ENCODE results near the gene DNAH11.

DNA sequence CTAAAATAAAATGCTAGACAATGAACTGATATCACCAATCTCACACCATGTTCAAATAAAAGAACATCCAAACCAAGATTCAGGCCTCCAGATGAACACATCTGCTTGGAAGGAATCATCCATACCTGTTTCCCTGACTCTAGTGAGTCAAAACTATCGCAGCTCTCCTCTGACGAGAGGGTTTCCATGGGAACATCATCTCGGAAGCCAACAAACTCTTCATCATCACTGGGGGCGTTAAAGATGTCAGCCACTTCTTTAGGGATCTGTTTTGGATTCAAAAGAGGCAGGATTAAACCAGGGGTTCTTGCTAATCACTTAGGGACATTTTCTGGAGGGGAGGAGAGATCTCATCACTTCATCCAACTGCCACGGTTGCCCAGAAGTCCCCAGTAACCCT lies 373.8 kb downstream of the DNAH11 start:
- TF ChIP-seq MXI1 (IDR thresholded peaks at IDR 0.05; ENCODE audit: borderline replicate concordance, low read depth, low read length), result no peak
- TF ChIP-seq RCOR1 (IDR thresholded peaks at IDR 0.05; ENCODE audit: insufficient replicate concordance, low read length), result no peak
- TF ChIP-seq CHD1 (IDR thresholded peaks at IDR 0.05; ENCODE audit: low read depth, low read length), result no peak
- TF ChIP-seq FOS (IDR thresholded peaks at IDR 0.05; ENCODE audit: low read depth, low read length), result no peak
- no peak for TF ChIP-seq RAD21 (IDR thresholded peaks at IDR 0.05; ENCODE audit: low read length)
- TF ChIP-seq MAZ (IDR thresholded peaks at IDR 0.05; ENCODE audit: borderline replicate concordance, low read depth, low read length), result no peak

Data from IMR-90 (cell line).